K562 (cell line): ENCODE data around the gene HOXB4. TPM values are rescaled to one million over a fixed set of nuclear protein-coding genes. Genes with fewer than 3 reads are reported as not detected.

Experiments
- CCNT2 ChIP-seq: IDR thresholded peaks from 2 replicates; pipeline ENCODE4 v1.6.1; 2011; ENCODE audit warnings: borderline replicate concordance, low read depth, mild to moderate bottlenecking, moderate library complexity, mixed read lengths, low read length; ENCODE audit not compliant: insufficient read length; ENCODE audit errors: extremely low read depth
- CXXC5 ChIP-seq: fragments of 250-450 bp; sonication (Bioruptor Pico); IDR thresholded peaks from 2 replicates; pipeline ENCODE4 v1.8.0; 2022; ENCODE audit warnings: inconsistent platforms, mild to moderate bottlenecking, moderate library complexity
- EWSR1 ChIP-seq: fragments of 450-650 bp; IDR thresholded peaks from 2 replicates; pipeline ENCODE4 v1.6.1; 2018; ENCODE audit warnings: borderline replicate concordance, mild to moderate bottlenecking, low read depth, moderate library complexity; ENCODE audit not compliant: partially characterized antibody
- GTF2E2 ChIP-seq: fragments of 200-800 bp; sonication (Bioruptor generic); IDR thresholded peaks from 2 replicates; pipeline ENCODE4 v1.6.1; 2016; ENCODE audit warnings: missing genetic modification characterization, missing compliant biosample characterization
- MAFF ChIP-seq: IDR thresholded peaks from 2 replicates; pipeline ENCODE4 v1.6.1; 2012; ENCODE audit warnings: low read length, improper control_type of control experiment
- SMARCB1 ChIP-seq: IDR thresholded peaks from 2 replicates; pipeline ENCODE4 v1.6.1; 2011; ENCODE audit warnings: improper control_type of control experiment, low read depth; ENCODE audit not compliant: insufficient read length
- ZBTB40 ChIP-seq, 2 experiments: fragments of 450-650 bp in 1 of 2; sonication (generic) in 1 of 2; formaldehyde crosslinking in 1 of 2; IDR thresholded peaks; 2 replicates each; pipeline versions ENCODE4 v1.7.1 to v1.9.0; 2016 to 2022; ENCODE audit warnings: inconsistent platforms in 1 of 2, mild to moderate bottlenecking in 1 of 2, missing genetic modification reagents in 1 of 2
- ZFX ChIP-seq: sonication (generic); formaldehyde crosslinking; IDR thresholded peaks from 2 replicates; pipeline ENCODE4 v1.8.0; 2022; ENCODE audit warnings: mild to moderate bottlenecking, missing genetic modification reagents, moderate library complexity
- ZNF143 ChIP-seq: sonication (generic); formaldehyde crosslinking; IDR thresholded peaks from 2 replicates; pipeline ENCODE4 v1.9.0; 2022; ENCODE audit warnings: mild to moderate bottlenecking, missing genetic modification reagents
- ZNF395 ChIP-seq: fragments of 200-800 bp; sonication (Bioruptor generic); IDR thresholded peaks from 2 replicates; pipeline ENCODE4 v1.6.1; 2017; ENCODE audit warnings: missing genetic modification characterization, missing compliant biosample characterization
- polyA plus RNA-seq, 8 experiments: library from polyadenylated mRNA; depleted of rRNA in 4 of 8; stranded (reverse) in 5 of 8; unstranded in 3 of 8; fragments of >200 nt; fragmentation: Nextera tagmentation in 2 of 8; fragmentation: Illumina TruSeq in 1 of 8; extraction: Ambion mirVana in 2 of 8; extraction: Trizol in 1 of 8; gene quantifications; 2 replicates each; pipeline versions ENCODE4 v1.2.1 to v1.2.3, GENCODE V29; 2011 to 2014; ENCODE audit warnings: inconsistent platforms in 1 of 8, missing spikeins in 1 of 8
- total RNA-seq, 7 experiments: library from RNA; depleted of rRNA in 6 of 7; stranded (reverse); fragments of >200 nt in 6 of 7; fragmentation: Illumina TruSeq in 2 of 7; extraction: Trizol in 2 of 7; gene quantifications; 2 replicates each; pipeline versions ENCODE4 v1.2.1 to v1.2.3, GENCODE V29; 2011 to 2021; ENCODE audit warnings: low replicate concordance in 1 of 7
- TF ChIP-seq, protein P1 (sequence below): fragments of 250-450 bp; sonication (Bioruptor Pico); IDR thresholded peaks from 2 replicates; pipeline ENCODE4 v1.6.1; 2021; ENCODE audit warnings: mild to moderate bottlenecking
- TF ChIP-seq, protein P2 (sequence below): fragments of 450-650 bp; formaldehyde crosslinking; IDR thresholded peaks from 2 replicates; pipeline ENCODE4 v1.4.0; 2022; ENCODE audit warnings: missing genetic modification characterization

The HOXB4 gene
- total and polyA plus RNA-seq, 9 of the 15 experiments (the other 6 are each of a cell fraction or from before 2014, with no cell fraction given): 1.6 to 34.9 (median 14.9) TPM

GRCh38 chr17:48576479-48577309, 1.5 kb downstream of the HOXB4 start (continued):
- TF ChIP-seq CXXC5: peak; percentile 57
- TF ChIP-seq MAFF: no peak
- TF ChIP-seq ZFX: peak; percentile 8; the same call in 1 of the 2 replicates
- TF ChIP-seq, protein P1, sequence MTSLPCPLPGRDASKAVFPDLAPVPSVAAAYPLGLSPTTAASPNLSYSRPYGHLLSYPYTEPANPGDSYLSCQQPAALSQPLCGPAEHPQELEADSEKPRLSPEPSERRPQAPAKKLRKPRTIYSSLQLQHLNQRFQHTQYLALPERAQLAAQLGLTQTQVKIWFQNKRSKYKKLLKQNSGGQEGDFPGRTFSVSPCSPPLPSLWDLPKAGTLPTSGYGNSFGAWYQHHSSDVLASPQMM: no peak
- no peak for TF ChIP-seq ZNF143
- TF ChIP-seq EWSR1: no peak
- 0 out of 2 replicates have a peak, but pooled peaks have one; percentile 37 for TF ChIP-seq GTF2E2
- TF ChIP-seq CCNT2: peak; percentile 63
- TF ChIP-seq, protein P2, sequence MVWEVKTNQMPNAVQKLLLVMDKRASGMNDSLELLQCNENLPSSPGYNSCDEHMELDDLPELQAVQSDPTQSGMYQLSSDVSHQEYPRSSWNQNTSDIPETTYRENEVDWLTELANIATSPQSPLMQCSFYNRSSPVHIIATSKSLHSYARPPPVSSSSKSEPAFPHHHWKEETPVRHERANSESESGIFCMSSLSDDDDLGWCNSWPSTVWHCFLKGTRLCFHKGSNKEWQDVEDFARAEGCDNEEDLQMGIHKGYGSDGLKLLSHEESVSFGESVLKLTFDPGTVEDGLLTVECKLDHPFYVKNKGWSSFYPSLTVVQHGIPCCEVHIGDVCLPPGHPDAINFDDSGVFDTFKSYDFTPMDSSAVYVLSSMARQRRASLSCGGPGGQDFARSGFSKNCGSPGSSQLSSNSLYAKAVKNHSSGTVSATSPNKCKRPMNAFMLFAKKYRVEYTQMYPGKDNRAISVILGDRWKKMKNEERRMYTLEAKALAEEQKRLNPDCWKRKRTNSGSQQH: no peak
- 0 out of 2 replicates have a peak, but pooled peaks have one; percentile 30 for TF ChIP-seq ZBTB40 (IDR thresholded peaks at IDR 0.05)
- no peak for TF ChIP-seq ZBTB40 (CRISPR knock-in tag; IDR thresholded peaks at IDR 0.05)
- TF ChIP-seq ZNF395 (CRISPR knock-in tag): no peak
- TF ChIP-seq SMARCB1: no peak
